GM23248 (cell line): ENCODE measurements around the gene ELAVL1. TPM values are rescaled to one million over a fixed set of nuclear protein-coding genes. Genes with fewer than 3 reads are reported as not detected.
"Not testable (repeated sequence)": the region's sequence is repeated elsewhere in the genome, so short reads cannot be mapped to it uniquely, and the experiment has no call there.

Experiments
- DNase-seq: peaks from one replicate; pipeline ENCODE4 v3.0.0-alpha.2; 2015
- H2AFZ ChIP-seq: fragments of 200-600 bp; sonication (generic); 2 replicates; pipeline ENCODE4 v1.6.1; 2016; ENCODE audit warnings: antibody characterized with exemption
- H3F3A ChIP-seq: fragments of 200-600 bp; sonication (generic); 2 replicates; pipeline ENCODE4 v1.6.1; 2016; ENCODE audit warnings: mild to moderate bottlenecking, antibody characterized with exemption, mixed run types; ENCODE audit not compliant: insufficient read depth
- H3K27ac ChIP-seq: fragments of 200-600 bp; sonication (generic); 2 replicates; pipeline ENCODE4 v1.5.1; 2016; ENCODE audit warnings: mild to moderate bottlenecking
- H3K27me3 ChIP-seq: fragments of 200-600 bp; sonication (generic); replicated peaks from 2 replicates; pipeline ENCODE4 v1.6.1; 2016; ENCODE audit warnings: mild to moderate bottlenecking; ENCODE audit not compliant: insufficient read depth
- H3K36me3 ChIP-seq: fragments of 200-600 bp; sonication (generic); 2 replicates; pipeline ENCODE4 v1.6.1; 2016; ENCODE audit warnings: low read depth, mild to moderate bottlenecking
- H3K4me1 ChIP-seq: fragments of 200-600 bp; sonication (generic); 2 replicates; pipeline ENCODE4 v1.6.1; 2016; ENCODE audit warnings: mild to moderate bottlenecking; ENCODE audit not compliant: insufficient read depth
- H3K4me2 ChIP-seq: fragments of 200-600 bp; sonication (generic); one replicate; pipeline ENCODE4 v1.6.1; 2016; ENCODE audit warnings: mild to moderate bottlenecking; ENCODE audit not compliant: unreplicated experiment
- H3K4me3 ChIP-seq: fragments of 200-600 bp; sonication (generic); 2 replicates; pipeline ENCODE4 v1.5.1; 2016; ENCODE audit warnings: mild to moderate bottlenecking
- H3K79me2 ChIP-seq: fragments of 200-600 bp; sonication (generic); 2 replicates; pipeline ENCODE4 v1.6.1; 2016; ENCODE audit warnings: mild to moderate bottlenecking; ENCODE audit not compliant: insufficient read depth
- H3K9ac ChIP-seq: fragments of 200-600 bp; sonication (generic); 2 replicates; pipeline ENCODE4 v1.6.1; 2016; ENCODE audit warnings: mild to moderate bottlenecking
- H3K9me2 ChIP-seq: fragments of 200-600 bp; sonication (generic); 2 replicates; pipeline ENCODE4 v1.6.1; 2016; ENCODE audit warnings: mixed run types, mild to moderate bottlenecking, moderate library complexity; ENCODE audit not compliant: insufficient read depth
- H3K9me3 ChIP-seq: fragments of 200-600 bp; sonication (generic); one replicate; pipeline ENCODE4 v1.6.1; 2017; ENCODE audit warnings: low read depth
- H4K20me1 ChIP-seq: fragments of 200-600 bp; sonication (generic); 2 replicates; pipeline ENCODE4 v1.6.0; 2016; ENCODE audit not compliant: insufficient read depth
- EZH2 ChIP-seq: fragments of 200-600 bp; sonication (generic); IDR thresholded peaks from 2 replicates; pipeline ENCODE4 v1.6.1; 2018; ENCODE audit warnings: antibody characterized with exemption, mild to moderate bottlenecking; ENCODE audit not compliant: insufficient read depth, poor library complexity, severe bottlenecking
- EZH2phosphoT487 ChIP-seq: fragments of 200-600 bp; sonication (generic); IDR thresholded peaks from 2 replicates; pipeline ENCODE4 v1.6.1; 2018; ENCODE audit warnings: antibody characterized with exemption, moderate library complexity, mild to moderate bottlenecking, low read depth; ENCODE audit not compliant: insufficient read depth
- WGBS, 2 experiments: methylation state at CpG; one replicate each; pipeline ENCODE4 v1.1.6; 2015 to 2017; ENCODE audit warnings: low lambda C conversion rate in 2 of 2, low coverage in 1 of 2; ENCODE audit errors: missing lambda C conversion rate in 2 of 2; 5-methylcytosine and 5-hydroxymethylcytosine counted together
- in situ Hi-C: fragments of 300-500 bp; cut with MboI; formaldehyde crosslinking; loops from 2 replicates; pipeline ENCODE4 v1.15.0; 2020
- polyA plus RNA-seq: library from polyadenylated mRNA; unstranded; fragments of >200 nt; fragmentation: Nextera tagmentation; extraction: Ambion mirVana; gene quantifications from 2 replicates; pipeline ENCODE4 v1.2.1, GENCODE V29; 2016
- total RNA-seq: library from RNA; depleted of rRNA; stranded (reverse); fragments of >200 nt; shearing (Covaris generic); gene quantifications from 2 replicates; pipeline ENCODE4 v1.2.3, GENCODE V29; 2014

Gene ELAVL1
- total and polyA plus RNA-seq, 2 experiments from 2014 or later: 48.1 to 78.9 TPM

- in situ Hi-C loops: no loop called here
- no peaks in the 10 kb centered on the region for H3F3A ChIP-seq
- TF ChIP-seq EZH2phosphoT487: no peak
- no peak for TF ChIP-seq EZH2
- no peak overlapping the region for H3K4me3 ChIP-seq
- H4K20me1 ChIP-seq: no peaks in the 10 kb centered on the region
- no peaks in the 10 kb centered on the region; the same call in 1 of the 2 replicates for H3K27me3 ChIP-seq
- no peak overlapping the region for H3K27ac ChIP-seq
- no peak overlapping the region for H3K9ac ChIP-seq
- no peaks in the 10 kb centered on the region for H3K9me2 ChIP-seq
- H3K4me2 ChIP-seq: no peak overlapping the region
- H2AFZ ChIP-seq: no peak overlapping the region
- peak; percentile 30 for DNase-seq
- 0 out of 2 replicates have a peak, but pooled peaks cover 7% of the 10 kb centered on the region for H3K4me1 ChIP-seq
- H3K36me3 ChIP-seq: no peaks in the 10 kb centered on the region
- no peaks in the 10 kb centered on the region for H3K9me3 ChIP-seq
- WGBS, 2 experiments: 44 to 48% methylated on average over 8 of the region's 8 CpGs
- no peaks in the 10 kb centered on the region for H3K79me2 ChIP-seq
These were observed 25.5 kb upstream of the ELAVL1 start for GRCh38 chr19:8030960-8031359.

GRCh38 chr19:8028951-8029491 lies 23.6 kb upstream of the ELAVL1 start:
- in situ Hi-C loops: no loop called here
- peak; percentile 17 for DNase-seq
- TF ChIP-seq EZH2 (no peak), EZH2phosphoT487 (no peak)
- 25 to 31% methylated on average over 12 of the region's 12 CpGs for WGBS, 2 experiments
- no peaks in the 10 kb centered on the region for H3K79me2 ChIP-seq
- H3K4me3 ChIP-seq: no peak overlapping the region
- H3K9ac ChIP-seq: no peak overlapping the region
- no peak overlapping the region for H3K27ac ChIP-seq
- no peaks in the 10 kb centered on the region for H4K20me1 ChIP-seq
- no peaks in the 10 kb centered on the region for H3K27me3 ChIP-seq
- no peak overlapping the region for H3K4me2 ChIP-seq
- H3K36me3 ChIP-seq: no peaks in the 10 kb centered on the region
- no peaks in the 10 kb centered on the region for H3K9me2 ChIP-seq
- H3F3A ChIP-seq: no peaks in the 10 kb centered on the region
- H3K9me3 ChIP-seq: no peaks in the 10 kb centered on the region
- no peak overlapping the region for H2AFZ ChIP-seq
- 0 out of 2 replicates have a peak, but pooled peaks cover 7% of the 10 kb centered on the region for H3K4me1 ChIP-seq

- H3K27ac ChIP-seq: no peak overlapping the region
- TF ChIP-seq EZH2phosphoT487 (no peak), EZH2 (no peak)
- H3K4me2 ChIP-seq: no peak overlapping the region
- no peaks in the 10 kb centered on the region for H3K79me2 ChIP-seq
- no peak for DNase-seq
- in situ Hi-C loops: no loop called here
- H2AFZ ChIP-seq: no peak overlapping the region
- H3K36me3 ChIP-seq: no peaks in the 10 kb centered on the region
- 0 out of 2 replicates have a peak, but pooled peaks cover 7% of the 10 kb centered on the region for H3K4me1 ChIP-seq
- 95 to 96% methylated on average over 5 of the region's 5 CpGs for WGBS, 2 experiments
- no peaks in the 10 kb centered on the region for H3K27me3 ChIP-seq
- no peaks in the 10 kb centered on the region for H3K9me3 ChIP-seq
- H3K9ac ChIP-seq: no peak overlapping the region
- H4K20me1 ChIP-seq: no peaks in the 10 kb centered on the region
- no peaks in the 10 kb centered on the region for H3K9me2 ChIP-seq
- no peak overlapping the region for H3K4me3 ChIP-seq
- H3F3A ChIP-seq: no peaks in the 10 kb centered on the region
These were observed 19.9 kb upstream of the ELAVL1 start for GRCh38 chr19:8025316-8025715.

GRCh38 chr19:8024256-8024655 lies 18.8 kb upstream of the ELAVL1 start:
- H3K4me3 ChIP-seq, in situ Hi-C loops: not testable (repeated sequence)

GRCh38 chr19:8023371-8023770 lies 17.9 kb upstream of the ELAVL1 start:
- Histone ChIP-seq H3K9me2 (no peaks in the 10 kb centered on the region), H3K4me2 (no peak overlapping the region), H3K27ac (no peak overlapping the region), H3K27me3 (no peaks in the 10 kb centered on the region), H3K79me2 (no peaks in the 10 kb centered on the region), H3K4me1 (no peaks in the 10 kb centered on the region), H4K20me1 (no peaks in the 10 kb centered on the region), H3K4me3 (no peak overlapping the region), H3K9ac (no peak overlapping the region), H3K9me3 (no peaks in the 10 kb centered on the region), H3K36me3 (no peaks in the 10 kb centered on the region), H2AFZ (no peak overlapping the region), H3F3A (no peaks in the 10 kb centered on the region)
- TF ChIP-seq EZH2: no peak
- TF ChIP-seq EZH2phosphoT487: no peak
- 89 to 95% methylated on average over 5 of the region's 5 CpGs for WGBS, 2 experiments
- no peak for DNase-seq
- in situ Hi-C loops: no loop called here

More at GRCh38 chr19:8024256-8024655, 18.8 kb upstream of the ELAVL1 start:
- 83 to 94% methylated on average over 3 of the region's 3 CpGs for WGBS, 2 experiments
- not testable (repeated sequence) for H3K79me2 ChIP-seq, H2AFZ ChIP-seq, H3K27me3 ChIP-seq, H3K4me1 ChIP-seq, H3K36me3 ChIP-seq, H3K4me2 ChIP-seq, H3K9me3 ChIP-seq, H3K27ac ChIP-seq, H3K9me2 ChIP-seq, H3K9ac ChIP-seq, H3F3A ChIP-seq, DNase-seq, H4K20me1 ChIP-seq
